NCI-H146 treated with DMSO at 0.1 percent for 48 hours (cell line): ENCODE data around the gene KDM4B.
"Not testable (repeated sequence)": the region's sequence is repeated elsewhere in the genome, so short reads cannot be mapped to it uniquely, and the experiment has no call there.

Experiments
- DNase-seq: peaks from one replicate; lab custom pipeline; 2025; ENCODE audit not compliant: unreplicated experiment; lab: John Stamatoyannopoulos, UW

The KDM4B gene

GRCh38 chr19:5012688-5013457 is 44.0 kb downstream of the KDM4B start:
- DNase-seq, result no peak

GRCh38 chr19:5013761-5014160 is 44.8 kb downstream of the KDM4B start:
- DNase-seq, result no peak

GRCh38 chr19:5014941-5015340 is 46.0 kb downstream of the KDM4B start:
- no peak for DNase-seq

GRCh38 chr19:5016268-5016667 is 47.4 kb downstream of the KDM4B start:
- DNase-seq, result no peak

- no peak for DNase-seq
These were observed 47.9 kb downstream of the KDM4B start for GRCh38 chr19:5016781-5017180.

- DNase-seq, result no peak
These were observed 48.3 kb downstream of the KDM4B start for GRCh38 chr19:5017235-5017634.

- no peak for DNase-seq
These were observed 49.5 kb downstream of the KDM4B start for GRCh38 chr19:5018224-5019015.

GRCh38 chr19:5020368-5020767 is 51.5 kb downstream of the KDM4B start:
- DNase-seq, result no peak

GRCh38 chr19:5021046-5021445 is 52.1 kb downstream of the KDM4B start:
- no peak for DNase-seq

GRCh38 chr19:5022066-5022860 is 53.4 kb downstream of the KDM4B start:
- no peak for DNase-seq

GRCh38 chr19:5023128-5023571 is 54.2 kb downstream of the KDM4B start:
- no peak for DNase-seq

GRCh38 chr19:5024282-5024681 is 55.4 kb downstream of the KDM4B start:
- DNase-seq, result no peak

- DNase-seq, result no peak
These were observed 56.1 kb downstream of the KDM4B start for GRCh38 chr19:5025027-5025426.

GRCh38 chr19:5026706-5027273 is 57.9 kb downstream of the KDM4B start:
- no peak for DNase-seq

GRCh38 chr19:5028229-5028886 is 59.4 kb downstream of the KDM4B start:
- no peak for DNase-seq

GRCh38 chr19:5029596-5029995 is 60.7 kb downstream of the KDM4B start:
- not testable (repeated sequence) for DNase-seq

GRCh38 chr19:5030136-5030820 is 61.4 kb downstream of the KDM4B start:
- no peak for DNase-seq

- DNase-seq, result no peak
These were observed 61.9 kb downstream of the KDM4B start for GRCh38 chr19:5030822-5031221.

GRCh38 chr19:5031231-5032100 is 62.6 kb downstream of the KDM4B start:
- peak; percentile 25 for DNase-seq
